ENCODE measurements around the gene COL6A3. TPM values are rescaled to one million over a fixed set of nuclear protein-coding genes. Genes with fewer than 3 reads are reported as not detected.

Gene COL6A3
- total RNA-seq, 1 donor from 2014 or later: 13.0 TPM

GRCh38 chr2:237321746-237322145, 92.2 kb downstream of the COL6A3 start:
- TF ChIP-seq CTCF (conservative IDR thresholded peaks at IDR 0.05; ENCODE audit: low read depth, low read length): no peak
- no peak overlapping the region for H3K4me3 ChIP-seq (ENCODE audit: low read depth, low read length)
- DNase-seq (ENCODE audit: low read depth): no peak

- H3K4me3 ChIP-seq (ENCODE audit: low read depth, low read length): no peak overlapping the region
- no peak for DNase-seq (ENCODE audit: low read depth)
- no peak for TF ChIP-seq CTCF (conservative IDR thresholded peaks at IDR 0.05; ENCODE audit: low read depth, low read length)
These were observed 93.0 kb downstream of the COL6A3 start for GRCh38 chr2:237320801-237321560.

GRCh38 chr2:237319887-237320286, 94.1 kb downstream of the COL6A3 start:
- no peak for TF ChIP-seq CTCF (conservative IDR thresholded peaks at IDR 0.05; ENCODE audit: low read depth, low read length)
- DNase-seq (ENCODE audit: low read depth): no peak
- H3K4me3 ChIP-seq (ENCODE audit: low read depth, low read length): no peak overlapping the region

DNA sequence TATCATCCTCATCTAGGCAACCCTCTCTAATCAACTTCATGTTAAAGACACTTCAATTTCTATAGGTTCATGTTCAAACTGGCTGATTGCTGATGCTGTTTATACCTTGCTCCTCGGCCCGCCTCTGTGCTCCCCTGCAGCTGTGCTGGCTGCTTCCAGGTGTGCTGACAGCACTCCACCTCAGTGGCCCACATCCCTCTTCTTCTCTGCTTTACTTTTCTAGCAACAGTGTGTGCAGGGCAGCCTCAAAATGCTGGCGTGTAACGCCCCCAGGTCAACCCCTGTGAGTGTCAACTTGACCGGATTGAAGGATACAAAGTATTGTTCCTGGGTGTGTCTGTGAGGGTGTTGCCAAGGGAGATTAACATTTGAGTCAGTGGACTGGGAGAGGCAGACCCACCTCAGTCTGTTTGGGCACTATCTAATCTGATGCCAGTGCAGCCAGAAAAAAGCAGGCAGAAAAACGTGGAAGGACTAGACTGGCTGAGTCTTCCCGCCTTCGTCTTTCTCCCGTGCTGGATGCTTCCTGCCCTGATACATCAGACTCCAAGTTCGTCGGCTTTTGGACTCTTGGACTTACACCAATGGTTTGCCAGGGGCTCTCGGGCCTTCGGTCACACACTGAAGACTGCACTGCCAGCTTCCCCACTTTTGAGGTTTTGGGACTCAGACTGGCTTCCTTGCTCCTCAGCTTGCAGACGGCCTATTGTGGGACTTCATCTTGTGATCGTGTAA, 94.7 kb downstream of the COL6A3 start:
- no peak for DNase-seq (ENCODE audit: low read depth)
- no peak for TF ChIP-seq CTCF (conservative IDR thresholded peaks at IDR 0.05; ENCODE audit: low read depth, low read length)
- no peak overlapping the region for H3K4me3 ChIP-seq (ENCODE audit: low read depth, low read length)

DNA sequence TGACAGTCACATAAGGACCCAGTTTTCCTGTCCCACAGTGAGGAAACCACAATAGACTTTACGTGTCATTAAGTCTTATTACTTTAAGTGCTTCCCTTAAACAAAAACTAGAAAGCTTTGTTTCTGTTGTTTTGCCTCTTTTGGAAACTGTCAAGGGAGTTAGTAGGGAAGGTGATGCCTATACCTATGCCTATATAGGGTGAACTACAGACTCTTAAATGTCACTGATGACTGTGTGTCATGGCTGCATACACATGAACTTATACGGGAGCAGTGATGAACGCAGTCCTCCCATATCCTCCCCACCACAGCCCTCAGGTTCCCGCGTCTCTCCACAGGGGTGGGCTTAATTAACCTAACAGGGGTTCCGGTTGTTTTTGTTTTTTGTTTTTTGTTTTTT, 97.6 kb downstream of the COL6A3 start:
- H3K4me3 ChIP-seq (ENCODE audit: low read depth, low read length): no peak overlapping the region
- DNase-seq (ENCODE audit: low read depth): no peak
- no peak for TF ChIP-seq CTCF (conservative IDR thresholded peaks at IDR 0.05; ENCODE audit: low read depth, low read length)

DNA sequence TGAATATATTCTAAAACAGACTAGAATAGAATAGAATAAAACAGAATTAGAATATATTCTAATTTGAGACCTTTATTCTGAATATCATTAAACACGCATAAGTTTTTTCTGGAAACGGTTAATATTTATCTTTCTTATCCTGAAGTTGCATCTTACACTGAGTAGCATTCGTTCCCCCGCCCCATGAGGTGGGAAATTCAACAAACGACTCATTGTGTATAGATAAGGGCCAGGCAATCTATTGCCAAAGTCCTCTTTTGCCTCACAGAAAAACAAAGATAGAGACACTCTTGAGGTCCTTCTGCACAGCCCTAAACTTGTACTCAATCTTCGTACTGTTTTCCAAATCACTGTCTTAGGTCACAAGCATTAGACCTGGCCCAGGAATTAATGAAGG, 98.1 kb downstream of the COL6A3 start:
- TF ChIP-seq CTCF (conservative IDR thresholded peaks at IDR 0.05; ENCODE audit: low read depth, low read length): no peak
- no peak overlapping the region for H3K4me3 ChIP-seq (ENCODE audit: low read depth, low read length)
- no peak for DNase-seq (ENCODE audit: low read depth)
